PC-9 (cell line): ENCODE measurements around the gene GLT1D1. TPM values are rescaled to one million over a fixed set of nuclear protein-coding genes. Genes with fewer than 3 reads are reported as not detected.

Source experiments
- BruUV-seq: library from RNA; stranded (reverse); fragments of 400-500 nt; replicated peaks from 2 replicates; lab custom pipeline; 2021; lab: Mats Ljungman, UMichigan
- CTCF ChIA-PET: fragments of 300-600 bp; sonication (Branson Sonifier 250); formaldehyde crosslinking; loops from one replicate; lab custom pipeline; 2022; ENCODE audit warnings: antibody characterized with exemption; lab: Charles Lee
- POLR2A ChIA-PET: fragments of 300-600 bp; sonication (Branson Sonifier 250); formaldehyde crosslinking; loops from one replicate; lab custom pipeline; 2022; ENCODE audit warnings: antibody characterized with exemption; ENCODE audit not compliant: unreplicated experiment; lab: Charles Lee
- DNase-seq, 2 experiments: peaks; one replicate each; pipeline versions ENCODE4 v3.0.0 to v3.0.0-alpha.2; 2015 to 2022; ENCODE audit warnings: mixed read lengths in 1 of 2
- H2AFZ ChIP-seq: fragments of 200-600 bp; sonication (generic); 2 replicates; pipeline ENCODE4 v1.8.1; 2017; ENCODE audit warnings: antibody characterized with exemption
- H3F3A ChIP-seq: fragments of 200-600 bp; sonication (generic); 2 replicates; pipeline ENCODE4 v1.8.1; 2017; ENCODE audit warnings: antibody characterized with exemption, mild to moderate bottlenecking, low read depth; ENCODE audit not compliant: insufficient read depth
- H3K27ac ChIP-seq: fragments of 200-600 bp; sonication (generic); 2 replicates; pipeline ENCODE4 v1.6.1; 2016; ENCODE audit warnings: mixed run types
- H3K27me3 ChIP-seq: fragments of 200-600 bp; sonication (generic); 2 replicates; pipeline ENCODE4 v1.6.1; 2016; ENCODE audit warnings: low read depth, mixed run types; ENCODE audit not compliant: insufficient read depth
- H3K36me3 ChIP-seq: fragments of 200-600 bp; sonication (generic); 2 replicates; pipeline ENCODE4 v1.6.1; 2016; ENCODE audit warnings: low read depth, mixed run types
- H3K4me1 ChIP-seq: fragments of 200-600 bp; sonication (generic); replicated peaks from 2 replicates; pipeline ENCODE4 v1.6.1; 2016; ENCODE audit warnings: mixed run types; ENCODE audit not compliant: insufficient read depth
- H3K4me2 ChIP-seq: fragments of 200-600 bp; sonication (generic); 2 replicates; pipeline ENCODE4 v1.6.1; 2017; ENCODE audit warnings: mixed run types
- H3K4me3 ChIP-seq: fragments of 200-600 bp; sonication (generic); 2 replicates; pipeline ENCODE4 v1.6.1; 2016; ENCODE audit warnings: mixed run types
- H3K79me2 ChIP-seq: fragments of 200-600 bp; sonication (generic); 2 replicates; pipeline ENCODE4 v1.6.1; 2017; ENCODE audit warnings: low read depth, mixed run types
- H3K9me2 ChIP-seq: fragments of 200-600 bp; sonication (generic); 2 replicates; pipeline ENCODE4 v1.8.1; 2017; ENCODE audit warnings: mild to moderate bottlenecking; ENCODE audit not compliant: insufficient read depth
- H3K9me3 ChIP-seq: fragments of 200-600 bp; sonication (generic); 2 replicates; pipeline ENCODE4 v1.8.1; 2016; ENCODE audit warnings: low read depth; ENCODE audit not compliant: insufficient read depth
- H4K20me1 ChIP-seq: fragments of 200-600 bp; sonication (generic); 2 replicates; pipeline ENCODE4 v1.8.1; 2017; ENCODE audit not compliant: insufficient read depth
- EZH2 ChIP-seq: fragments of 200-600 bp; sonication (generic); IDR thresholded peaks from 2 replicates; pipeline ENCODE4 v1.8.0; 2017; ENCODE audit warnings: antibody characterized with exemption, low read depth
- intact Hi-C: fragments of 100-400 bp; cut with micrococcal nuclease; formaldehyde crosslinking; loops from one replicate; pipeline ENCODE4 v1.10.0; 2022; ENCODE audit not compliant: unreplicated experiment
- total RNA-seq: library from RNA; stranded (reverse); gene quantifications from 2 replicates; pipeline ENCODE4 v1.2.3, GENCODE V29; 2021
- TF ChIP-seq, protein P1 (sequence below): fragments of 200-600 bp; sonication (generic); conservative IDR thresholded peaks from 2 replicates; pipeline ENCODE4 v1.6.1; 2017; ENCODE audit warnings: mixed run types, antibody characterized with exemption, mild to moderate bottlenecking, moderate library complexity

GLT1D1 gene
- total RNA-seq, 1 experiment from 2014 or later, result not detected

DNA sequence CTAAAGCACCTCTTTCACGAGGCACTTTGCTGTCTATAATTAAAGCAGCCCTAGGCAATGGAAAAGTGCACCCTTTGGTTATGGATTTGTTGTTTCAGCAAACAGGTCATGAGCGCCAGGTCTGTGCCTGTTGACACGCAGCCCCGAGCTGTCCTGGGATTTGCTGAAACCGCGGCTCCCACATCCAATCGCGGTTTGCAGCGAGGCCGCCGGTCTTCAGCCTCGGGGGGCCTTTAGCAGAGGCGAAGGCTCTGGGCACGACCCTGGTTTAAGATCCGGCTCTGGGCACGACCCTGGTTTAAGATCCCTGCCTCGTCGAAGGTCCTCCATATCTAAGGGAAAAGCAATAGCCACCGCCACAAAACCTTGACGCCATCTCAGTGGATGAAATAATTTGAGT is 79.2 kb downstream of the GLT1D1 start:
- peaks cover 62% of the 10 kb centered on the region for H3K27me3 ChIP-seq
- no peak overlapping the region for H3K4me2 ChIP-seq
- no TSS peak for BruUV-seq
- H3K4me3 ChIP-seq, result no peak overlapping the region
- no peaks in the 10 kb centered on the region for H4K20me1 ChIP-seq
- POLR2A ChIA-PET, result interaction anchor here (0.7 kb wide), 1 partner anchor 36 kb away, joined by 3 read pairs; no protein-coding TSS in a partner anchor
- TF ChIP-seq EZH2, result no peak
- TF ChIP-seq, protein P1, sequence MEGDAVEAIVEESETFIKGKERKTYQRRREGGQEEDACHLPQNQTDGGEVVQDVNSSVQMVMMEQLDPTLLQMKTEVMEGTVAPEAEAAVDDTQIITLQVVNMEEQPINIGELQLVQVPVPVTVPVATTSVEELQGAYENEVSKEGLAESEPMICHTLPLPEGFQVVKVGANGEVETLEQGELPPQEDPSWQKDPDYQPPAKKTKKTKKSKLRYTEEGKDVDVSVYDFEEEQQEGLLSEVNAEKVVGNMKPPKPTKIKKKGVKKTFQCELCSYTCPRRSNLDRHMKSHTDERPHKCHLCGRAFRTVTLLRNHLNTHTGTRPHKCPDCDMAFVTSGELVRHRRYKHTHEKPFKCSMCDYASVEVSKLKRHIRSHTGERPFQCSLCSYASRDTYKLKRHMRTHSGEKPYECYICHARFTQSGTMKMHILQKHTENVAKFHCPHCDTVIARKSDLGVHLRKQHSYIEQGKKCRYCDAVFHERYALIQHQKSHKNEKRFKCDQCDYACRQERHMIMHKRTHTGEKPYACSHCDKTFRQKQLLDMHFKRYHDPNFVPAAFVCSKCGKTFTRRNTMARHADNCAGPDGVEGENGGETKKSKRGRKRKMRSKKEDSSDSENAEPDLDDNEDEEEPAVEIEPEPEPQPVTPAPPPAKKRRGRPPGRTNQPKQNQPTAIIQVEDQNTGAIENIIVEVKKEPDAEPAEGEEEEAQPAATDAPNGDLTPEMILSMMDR, result no peak
- H3K9me2 ChIP-seq, result no peaks in the 10 kb centered on the region
- H3K9me3 ChIP-seq, result no peaks in the 10 kb centered on the region
- intact Hi-C loops, result no loop called here
- CTCF ChIA-PET, result no interaction called here
- no peaks in the 10 kb centered on the region for H3K4me1 ChIP-seq
- DNase-seq, result no peak
- no peaks in the 10 kb centered on the region for H3K79me2 ChIP-seq
- H3F3A ChIP-seq, result no peaks in the 10 kb centered on the region
- H2AFZ ChIP-seq, result no peak overlapping the region
- H3K36me3 ChIP-seq, result no peaks in the 10 kb centered on the region
- H3K27ac ChIP-seq, result no peak overlapping the region

DNA sequence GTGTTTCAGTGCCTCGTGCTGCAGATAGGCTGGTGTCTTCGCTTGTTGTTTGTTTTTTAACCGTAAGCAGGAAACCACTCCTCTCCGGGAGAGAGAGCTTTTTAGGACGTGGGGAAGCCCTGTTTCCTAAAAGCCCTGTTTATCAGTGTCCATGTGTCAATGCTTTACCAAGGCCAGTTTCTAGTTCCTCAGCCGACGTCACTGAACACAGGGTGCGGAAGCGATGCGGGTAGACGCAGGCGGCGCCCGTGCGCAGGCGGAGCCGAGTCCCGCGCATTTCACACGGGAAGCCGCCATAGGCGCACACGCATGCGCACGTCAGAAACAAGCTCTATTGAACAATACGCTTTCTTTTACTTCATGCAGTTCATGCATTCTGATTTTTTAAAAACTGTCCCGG is 79.8 kb downstream of the GLT1D1 start:
- intact Hi-C loops, result no loop called here
- Histone ChIP-seq H3K4me1 (no peaks in the 10 kb centered on the region), H3K4me3 (no peak overlapping the region), H3K9me2 (no peaks in the 10 kb centered on the region), H3K27me3 (peaks cover 64% of the 10 kb centered on the region), H3K9me3 (no peaks in the 10 kb centered on the region), H3F3A (no peaks in the 10 kb centered on the region), H3K4me2 (no peak overlapping the region), H2AFZ (no peak overlapping the region), H3K79me2 (no peaks in the 10 kb centered on the region), H3K27ac (no peak overlapping the region), H3K36me3 (no peaks in the 10 kb centered on the region), H4K20me1 (no peaks in the 10 kb centered on the region)
- TF ChIP-seq, protein P1, result no peak
- no peak for TF ChIP-seq EZH2
- no peak for DNase-seq
- BruUV-seq, result no TSS peak
- POLR2A ChIA-PET, result no interaction called here
- CTCF ChIA-PET, result no interaction called here

DNA sequence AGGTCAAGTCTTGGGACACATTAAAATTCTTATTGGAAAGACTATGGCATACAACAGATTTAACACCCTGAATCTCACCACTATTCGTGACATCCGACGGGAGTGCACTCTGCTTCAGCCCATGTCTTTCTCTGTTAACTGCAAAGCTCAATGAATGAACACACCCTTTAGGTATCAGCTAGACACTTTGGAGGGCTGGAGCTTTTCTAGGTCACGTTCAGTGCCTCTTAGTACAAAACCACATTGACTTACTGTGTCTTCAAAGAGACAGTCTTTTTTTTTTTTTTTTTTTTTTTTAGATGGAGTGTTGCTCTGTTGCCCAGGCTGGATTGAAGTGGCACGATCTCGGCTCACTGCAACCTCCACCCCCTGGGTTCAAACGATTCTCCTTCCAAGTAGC is 80.6 kb downstream of the GLT1D1 start:
- H3K36me3 ChIP-seq, result no peaks in the 10 kb centered on the region
- no peaks in the 10 kb centered on the region for H4K20me1 ChIP-seq
- no peaks in the 10 kb centered on the region for H3K9me3 ChIP-seq
- H3K27ac ChIP-seq, result no peak overlapping the region
- H3K4me1 ChIP-seq, result no peaks in the 10 kb centered on the region
- BruUV-seq, result no TSS peak
- no peak for DNase-seq
- H3K27me3 ChIP-seq, result peaks cover 63% of the 10 kb centered on the region
- H3K9me2 ChIP-seq, result no peaks in the 10 kb centered on the region
- ChIA-PET POLR2A (no interaction called here), CTCF (no interaction called here)
- H3K79me2 ChIP-seq, result no peaks in the 10 kb centered on the region
- H3F3A ChIP-seq, result no peaks in the 10 kb centered on the region
- no peak for TF ChIP-seq EZH2
- TF ChIP-seq, protein P1, result no peak
- H3K4me3 ChIP-seq, result no peak overlapping the region
- H3K4me2 ChIP-seq, result no peak overlapping the region
- intact Hi-C loops, result no loop called here
- no peak overlapping the region for H2AFZ ChIP-seq
